GM21619 (cell line): Measurements from ENCODE around the gene BTLA.
"Not testable (repeated sequence)": the region's sequence is repeated elsewhere in the genome, so short reads cannot be mapped to it uniquely, and the experiment has no call there.

Source experiments
- ATAC-seq: cut with Tn5 transposase; IDR thresholded peaks from one replicate; pipeline ENCODE4 v1.9.1; 2021; ENCODE audit not compliant: unreplicated experiment

The BTLA gene

DNA sequence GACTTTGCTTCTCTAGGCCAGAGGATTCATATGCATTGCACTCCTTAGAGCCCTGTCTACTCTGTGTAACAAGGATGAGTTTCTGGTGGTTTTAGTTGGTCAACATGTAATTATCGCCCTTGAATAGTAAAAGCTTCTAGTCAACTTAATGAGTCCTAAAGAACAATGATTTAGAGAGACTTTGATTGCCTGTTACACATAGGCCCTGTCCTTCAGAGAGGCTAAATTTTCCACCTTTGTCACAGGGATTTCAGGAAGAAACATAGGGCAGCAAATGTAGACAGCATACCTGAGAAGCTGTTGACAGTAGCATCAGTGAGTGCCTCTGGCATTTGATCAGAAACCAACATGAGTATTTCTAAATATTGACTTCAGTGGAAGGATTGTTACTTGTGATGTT lies 7.1 kb downstream of the BTLA start:
- no peak for ATAC-seq

DNA sequence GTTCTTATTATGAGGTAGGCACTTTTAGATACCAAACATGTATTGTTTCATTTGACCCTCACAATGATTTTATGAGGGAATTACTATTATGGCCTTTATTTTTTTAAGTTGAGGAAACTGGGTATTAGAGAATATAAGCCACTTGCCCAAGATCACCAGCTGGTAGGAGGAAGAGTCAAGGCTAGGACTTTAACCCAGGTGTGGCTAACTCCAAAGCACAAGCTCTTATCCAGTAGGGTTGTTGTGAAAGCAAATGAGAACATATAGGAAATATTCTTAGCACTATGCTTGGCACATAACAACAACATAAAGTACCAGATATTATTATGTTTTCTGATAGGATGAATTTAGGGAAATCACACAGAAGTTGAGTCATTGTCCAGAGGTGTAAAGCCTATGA lies 7.9 kb downstream of the BTLA start:
- ATAC-seq: no peak

GRCh38 chr3:112489674-112490479 lies 9.4 kb downstream of the BTLA start:
- ATAC-seq: peak; percentile 51

DNA sequence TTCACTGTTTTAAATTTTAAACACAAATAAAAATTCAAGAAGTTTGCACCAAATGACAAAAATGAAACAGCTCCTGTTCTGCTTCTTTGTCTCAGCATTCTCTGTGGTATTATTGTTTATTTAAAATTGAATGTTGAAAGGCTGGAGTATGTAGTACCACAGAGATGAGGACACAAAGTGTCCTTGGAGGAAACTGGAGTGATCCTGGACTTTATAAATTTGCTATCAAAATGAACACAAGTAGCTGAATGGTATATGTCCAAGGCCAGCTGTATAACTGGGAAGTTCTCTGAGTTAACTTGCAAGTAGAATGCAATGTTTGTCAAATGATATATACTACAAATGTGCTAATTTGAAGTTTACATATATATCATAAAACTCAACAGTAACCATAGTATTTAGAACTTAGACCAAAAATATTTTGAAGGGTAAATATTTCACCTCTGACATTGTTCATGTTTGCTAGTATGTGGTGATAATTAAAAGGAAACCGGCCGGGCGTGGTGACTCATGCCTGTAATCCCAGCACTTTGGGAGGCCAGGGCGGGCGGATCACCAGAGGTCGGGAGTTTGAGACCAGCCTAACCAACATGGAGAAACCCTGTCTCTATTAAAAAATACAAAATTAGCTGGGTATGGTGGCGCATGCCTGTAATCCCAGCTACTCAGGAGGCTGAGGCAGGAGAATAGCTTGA lies 12.3 kb downstream of the BTLA start:
- no peak for ATAC-seq

GRCh38 chr3:112484352-112484751 lies 14.9 kb downstream of the BTLA start:
- no peak for ATAC-seq

DNA sequence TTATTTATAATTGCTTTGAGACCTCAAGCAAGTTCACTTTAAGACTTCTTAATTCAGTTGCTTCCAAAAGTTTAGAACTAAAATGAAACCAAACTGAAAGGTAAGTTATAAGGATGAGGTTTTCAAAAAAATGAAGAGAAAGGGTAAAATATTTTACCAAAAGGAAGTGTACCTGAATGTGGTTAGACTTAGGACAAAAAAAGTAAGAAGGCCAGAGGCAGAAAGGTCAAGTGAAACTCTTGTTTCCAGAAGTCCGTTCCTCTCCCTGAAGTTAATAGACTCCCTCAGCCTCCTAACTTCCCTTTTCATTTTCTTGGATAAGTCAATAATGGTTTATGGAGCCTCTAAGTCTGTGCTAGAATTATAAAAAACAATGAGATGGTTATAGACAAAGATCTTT lies 16.6 kb downstream of the BTLA start:
- ATAC-seq: peak; percentile 63

DNA sequence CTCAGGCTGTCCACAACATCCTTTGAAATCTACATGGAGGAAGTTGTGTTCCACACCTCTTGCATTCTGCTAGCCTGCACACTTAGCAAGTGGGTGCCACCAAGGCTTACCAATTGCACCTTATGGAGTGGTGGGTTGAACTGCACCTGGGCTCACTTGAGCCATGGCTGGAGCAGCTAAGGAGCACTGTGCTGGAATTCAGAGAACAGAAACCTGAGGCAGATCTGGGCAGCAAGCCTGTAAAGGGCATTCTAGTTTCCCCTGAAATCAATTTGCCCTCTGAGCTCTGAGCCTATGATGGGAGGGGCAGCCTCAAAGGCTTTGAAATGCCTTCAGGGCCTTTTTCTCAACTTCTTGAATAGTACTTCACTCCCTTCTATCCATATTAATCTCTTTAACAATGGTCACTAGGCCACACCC lies 18.0 kb downstream of the BTLA start:
- no peak for ATAC-seq

DNA sequence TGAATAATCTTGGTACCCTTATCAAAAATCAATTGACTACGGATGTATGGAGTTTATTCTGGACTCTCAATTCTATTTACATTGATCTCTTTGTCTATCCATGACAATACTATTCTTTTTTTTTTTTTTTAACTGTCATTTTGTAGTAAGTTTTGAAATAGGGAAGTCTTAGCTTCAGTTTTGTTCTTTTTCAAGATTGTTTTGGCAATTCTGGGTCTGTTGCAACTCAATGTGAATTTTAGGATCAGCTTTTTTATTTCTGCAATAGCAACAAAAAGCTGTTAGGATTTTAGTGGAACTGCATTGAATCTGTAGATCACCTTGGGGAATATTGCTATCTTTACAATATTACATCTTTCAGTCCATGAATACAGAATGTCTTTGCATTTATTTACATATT lies 21.4 kb downstream of the BTLA start:
- ATAC-seq: no peak

DNA sequence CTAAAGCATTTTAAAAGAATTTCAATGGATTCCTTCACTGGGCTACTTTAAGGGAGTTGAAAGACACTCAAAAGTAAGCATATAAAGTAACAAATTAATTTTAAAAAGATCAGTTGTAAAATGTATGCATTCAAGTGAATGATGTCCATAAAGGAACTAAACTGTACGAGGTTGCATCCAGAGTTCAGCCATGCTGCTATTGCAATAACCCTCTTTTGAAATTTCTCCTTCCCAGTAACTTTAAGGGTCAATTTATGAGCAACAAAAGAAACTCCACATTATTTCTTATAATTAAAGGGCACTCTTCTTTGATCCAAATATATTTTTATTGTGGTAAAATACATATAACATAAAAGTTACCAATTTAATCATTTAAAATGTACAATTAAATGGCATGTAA lies 22.9 kb downstream of the BTLA start:
- ATAC-seq: no peak

- no peak for ATAC-seq
These were observed 24.5 kb downstream of the BTLA start for GRCh38 chr3:112474796-112475195.

GRCh38 chr3:112472691-112473090 lies 26.6 kb downstream of the BTLA start:
- no peak for ATAC-seq

DNA sequence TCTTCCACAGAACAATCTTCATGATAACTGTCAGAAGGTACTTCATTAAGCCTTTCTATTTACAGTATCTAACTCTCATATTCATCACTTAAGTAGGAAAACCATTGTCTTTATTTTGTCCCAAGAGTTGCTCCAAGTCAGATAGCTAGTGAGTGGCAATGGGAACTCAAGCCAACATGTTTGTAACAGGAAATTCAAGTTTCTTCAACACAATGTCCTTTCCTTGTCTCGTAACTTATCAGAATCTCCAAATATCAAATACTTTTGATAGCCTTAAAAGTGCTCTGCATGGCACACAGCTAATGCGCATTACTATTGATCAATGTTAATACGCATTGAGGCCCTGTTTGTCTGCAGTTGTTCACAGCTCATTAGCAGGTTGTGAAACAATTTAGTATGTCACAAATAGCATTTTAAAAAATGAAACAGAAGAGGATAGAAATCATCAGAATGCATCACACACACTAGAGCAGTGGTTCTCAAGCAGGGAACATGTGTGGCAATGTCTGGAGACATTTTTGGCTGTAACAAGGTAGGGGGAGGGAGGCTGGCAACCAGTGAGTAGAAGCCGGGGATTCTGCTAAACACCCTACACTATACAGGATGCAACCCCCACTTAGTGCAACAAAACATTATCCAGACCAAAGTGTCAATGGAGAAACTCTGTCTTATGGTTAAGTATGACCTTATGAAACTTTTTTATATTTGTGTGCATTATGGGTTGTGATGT lies 27.5 kb downstream of the BTLA start:
- ATAC-seq: no peak

DNA sequence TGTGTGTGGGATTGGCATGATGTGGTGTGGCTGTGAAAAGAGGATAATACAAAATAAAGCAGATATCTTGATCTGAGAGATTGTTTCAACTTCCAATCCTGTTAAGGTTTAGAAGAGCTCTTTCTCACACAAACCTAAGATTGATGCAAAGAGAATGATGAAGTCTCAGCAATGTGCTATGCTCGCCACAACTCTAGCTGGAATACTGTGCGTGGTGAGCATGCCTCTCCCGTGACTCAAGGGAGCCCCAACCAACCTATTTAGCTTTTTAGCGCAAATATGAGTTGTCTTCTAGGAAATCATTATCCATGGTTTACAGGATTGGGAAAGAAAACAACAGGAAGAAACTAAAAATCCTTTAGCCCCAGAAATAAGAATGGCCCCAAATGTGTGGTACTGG lies 28.5 kb downstream of the BTLA start:
- no peak for ATAC-seq

DNA sequence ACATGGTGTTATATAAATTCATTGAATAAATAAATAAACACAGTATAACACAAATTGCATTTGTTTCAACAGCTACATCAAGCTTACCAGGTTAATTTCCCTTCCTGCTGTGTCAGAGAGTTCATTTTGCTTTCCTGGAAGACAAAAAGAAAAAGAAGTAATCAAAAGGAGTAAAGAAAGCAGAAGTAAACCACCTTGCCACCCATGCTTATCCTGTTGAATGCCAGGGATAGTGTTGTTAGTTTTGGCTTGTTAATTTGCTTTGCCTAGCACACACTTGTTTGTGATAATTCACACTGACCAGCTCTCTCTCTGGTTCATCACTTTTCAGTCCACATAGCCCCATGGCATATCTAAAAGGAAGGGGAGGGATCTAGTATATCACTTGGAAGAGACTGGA lies 29.6 kb downstream of the BTLA start:
- ATAC-seq: no peak

GRCh38 chr3:112467539-112467938 lies 31.7 kb downstream of the BTLA start:
- no peak for ATAC-seq

DNA sequence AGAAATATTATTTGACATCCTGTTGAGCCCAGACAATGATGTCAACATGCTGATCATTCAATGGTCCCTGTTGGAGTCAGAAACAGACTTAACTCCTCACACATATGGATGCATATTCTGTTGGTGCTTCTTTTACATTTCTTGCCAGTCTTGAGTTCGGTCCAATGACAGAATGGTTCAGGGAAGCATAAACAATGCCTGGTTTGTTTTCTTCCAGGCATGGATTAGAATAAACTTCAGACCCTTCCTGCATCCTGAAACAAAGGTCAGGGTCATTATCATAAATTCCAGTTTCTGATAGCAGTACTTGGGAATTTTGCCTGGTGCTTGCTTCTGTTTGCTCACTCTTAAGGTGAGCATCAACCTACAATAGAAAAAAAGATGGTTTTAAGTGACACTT lies 33.3 kb downstream of the BTLA start:
- ATAC-seq: no peak

GRCh38 chr3:112464264-112464663 lies 35.0 kb downstream of the BTLA start:
- ATAC-seq: no peak

DNA sequence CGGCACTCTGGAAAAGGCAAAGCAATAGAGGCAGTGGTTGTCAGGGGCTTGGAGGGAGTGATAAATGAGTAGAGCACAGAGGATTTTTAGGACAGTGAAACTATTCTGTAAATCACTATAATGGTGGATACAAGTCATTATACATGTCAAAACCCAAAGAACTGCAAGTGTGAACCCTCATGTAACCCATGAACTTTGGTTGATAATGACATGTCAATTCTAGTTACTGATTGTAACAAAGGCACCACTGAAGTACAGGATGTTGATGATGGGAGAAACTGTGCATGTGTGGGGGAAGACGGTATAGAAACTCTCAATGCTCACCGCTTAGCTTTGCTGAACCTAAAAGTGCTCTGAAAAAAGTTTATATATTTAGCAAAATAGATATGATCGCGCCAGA lies 36.0 kb downstream of the BTLA start:
- ATAC-seq: peak; percentile 37

DNA sequence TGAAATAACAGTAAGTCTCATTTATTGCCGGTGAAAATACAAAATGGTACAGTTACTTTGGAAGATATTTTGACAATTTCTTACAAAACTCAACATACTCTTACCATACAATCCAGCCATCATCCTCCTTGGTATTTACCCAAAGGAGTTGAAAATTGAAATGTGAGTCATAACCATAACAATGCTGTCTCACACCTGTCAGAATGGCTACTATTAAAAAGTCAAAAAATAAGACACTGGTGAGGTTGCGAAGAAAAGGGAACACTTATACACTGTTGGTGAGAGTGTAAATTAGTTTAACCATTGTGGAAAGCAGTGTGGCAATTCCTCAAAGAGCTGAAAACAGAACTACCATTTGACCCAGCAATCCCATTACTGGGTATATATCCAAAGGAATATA lies 37.5 kb downstream of the BTLA start:
- ATAC-seq: not testable (repeated sequence)

DNA sequence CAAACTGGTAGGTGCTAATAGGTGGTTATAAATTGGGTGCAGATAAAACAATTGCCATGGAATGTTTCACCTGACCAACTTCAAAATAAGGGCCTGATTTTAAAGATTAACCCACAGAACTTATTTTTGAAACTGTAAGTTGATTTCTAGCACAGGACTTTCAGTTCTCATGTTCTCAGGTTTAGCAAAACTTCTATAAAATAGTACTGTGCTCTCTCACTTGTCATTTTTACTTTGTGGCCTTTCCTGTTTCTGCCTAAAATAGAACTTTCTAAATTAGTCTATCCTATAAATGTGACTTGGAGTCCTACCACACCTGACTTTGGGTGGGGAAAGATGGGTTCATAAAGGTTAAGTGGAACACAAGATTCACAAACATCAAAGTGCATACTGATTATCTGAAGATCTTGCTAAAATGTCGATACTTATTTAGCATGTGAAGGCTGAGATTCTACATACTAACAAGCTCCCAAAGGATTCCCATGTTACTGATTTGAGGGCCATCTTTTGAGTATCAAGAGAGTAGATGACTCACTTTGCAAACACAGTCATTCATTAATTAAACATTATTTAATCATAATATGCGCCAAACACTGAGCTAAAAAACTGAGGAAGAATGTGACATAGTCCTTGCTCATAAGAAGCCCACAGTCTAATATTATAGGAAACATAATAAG lies 38.6 kb downstream of the BTLA start:
- peak; percentile 58 for ATAC-seq

GRCh38 chr3:112459750-112460149 lies 39.5 kb downstream of the BTLA start:
- ATAC-seq: peak; percentile 28
